Activated CD4-positive, alpha-beta T cell treated with anti-CD3 and anti-CD28 coated beads, Interleukin-2, Interleukin-4, amounts not matched to agents 100 ng/mL and 50 ng/mL, durations not matched to agents 16 hours and 8 hours (primary cell): Measurements from ENCODE around the gene UCP3.

Experiments used
- DNase-seq: peaks from one replicate; pipeline ENCODE4 v3.0.0-alpha.2; 2020; ENCODE audit warnings: low spot score

Gene UCP3

GRCh38 chr11:73977856-73978519 lies 30.9 kb downstream of the UCP3 start:
- DNase-seq: no peak

- DNase-seq: no peak
Observed at GRCh38 chr11:73976451-73977151, 32.3 kb downstream of the UCP3 start.

- no peak for DNase-seq
Observed at GRCh38 chr11:73975479-73975757, 33.5 kb downstream of the UCP3 start.

- no peak for DNase-seq
Observed at GRCh38 chr11:73974604-73975478, 34.0 kb downstream of the UCP3 start.

- DNase-seq: no peak
Observed at GRCh38 chr11:73972620-73973449, 36.0 kb downstream of the UCP3 start.

DNA sequence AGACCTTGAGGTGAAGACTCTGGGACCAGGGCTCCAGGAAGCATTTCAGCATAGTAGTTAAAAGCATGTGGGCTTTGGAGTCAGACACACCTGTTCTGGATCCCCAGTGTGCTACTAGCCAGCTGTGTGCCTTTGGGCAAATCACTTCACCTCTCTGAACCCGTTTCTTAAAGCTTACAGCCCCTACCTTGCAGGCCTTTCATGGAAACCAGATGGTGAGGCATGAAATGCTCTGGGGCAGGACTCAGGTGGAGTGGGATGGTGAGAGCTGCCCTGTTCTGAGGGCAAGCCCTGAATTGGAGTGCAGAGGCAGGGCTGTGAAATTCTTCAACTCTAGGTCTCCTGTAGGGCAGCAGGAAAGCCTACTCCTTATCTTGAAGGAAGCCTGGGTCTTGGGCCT lies 36.7 kb downstream of the UCP3 start:
- no peak for DNase-seq

DNA sequence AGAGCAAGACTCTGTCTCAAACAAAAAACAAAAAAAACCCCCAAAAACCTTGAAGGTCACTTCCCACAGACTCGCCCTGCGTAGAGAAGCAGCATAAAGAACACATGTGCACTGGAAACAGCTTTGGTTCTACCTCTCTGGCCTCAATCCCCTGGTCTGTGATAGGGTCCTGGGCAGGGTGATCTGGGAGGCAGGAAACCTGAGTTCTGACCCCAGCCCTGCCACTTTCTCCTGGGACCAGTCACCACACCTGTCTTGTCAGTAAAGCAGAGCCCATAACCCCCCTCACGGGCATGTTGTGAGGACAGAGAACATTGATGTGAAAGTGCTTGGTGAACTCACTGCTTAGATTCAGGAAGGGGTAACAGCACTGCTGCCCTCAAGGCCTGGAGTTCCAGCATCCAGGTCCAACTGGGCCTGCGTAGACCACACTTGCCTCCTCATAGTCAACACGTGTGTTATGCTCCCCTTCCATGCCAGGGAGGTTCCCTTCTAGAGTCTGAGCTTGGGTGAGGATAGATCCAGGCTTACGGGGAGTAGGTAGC lies 37.6 kb downstream of the UCP3 start:
- no peak for DNase-seq

DNA sequence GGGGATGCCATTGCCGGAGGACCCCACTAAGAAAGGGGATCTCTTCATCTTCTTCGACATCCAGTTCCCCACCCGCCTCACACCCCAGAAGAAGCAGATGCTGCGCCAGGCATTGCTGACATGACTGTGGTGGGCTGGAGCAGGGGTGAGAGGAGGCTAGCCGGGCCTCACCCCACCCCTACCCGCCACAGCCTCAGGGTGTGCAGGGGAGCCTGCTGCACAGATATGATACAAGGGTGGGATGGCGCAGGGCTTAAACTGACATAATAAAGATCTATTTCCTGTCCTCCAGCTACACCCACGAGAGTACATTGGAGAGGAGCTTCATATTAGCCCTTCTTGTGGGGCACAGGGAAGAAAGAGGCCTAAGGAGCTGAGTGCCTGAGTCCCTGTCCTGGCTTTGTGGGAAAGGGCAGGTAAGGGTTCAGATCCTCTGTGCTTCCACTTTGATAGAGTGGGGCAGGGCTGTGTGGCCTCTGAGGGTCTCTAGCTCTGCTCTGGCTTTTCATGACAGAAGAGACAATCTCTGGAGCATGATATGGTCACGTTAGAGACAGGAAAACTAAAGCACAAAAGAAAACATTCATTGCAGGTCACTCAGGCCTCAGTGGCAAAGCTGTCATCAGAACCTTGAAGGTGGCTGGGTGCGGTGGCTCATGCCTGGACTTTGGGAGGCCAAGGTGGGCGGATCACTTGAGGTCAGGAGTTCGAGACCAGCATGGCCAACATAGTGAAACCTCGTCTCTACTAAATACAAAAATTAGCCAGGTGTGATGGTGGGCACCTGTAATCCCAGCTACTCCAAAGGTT lies 38.7 kb downstream of the UCP3 start:
- no peak for DNase-seq

GRCh38 chr11:73969091-73969490 lies 39.8 kb downstream of the UCP3 start:
- DNase-seq: no peak

GRCh38 chr11:73968356-73968966 lies 40.4 kb downstream of the UCP3 start:
- DNase-seq: no peak

DNA sequence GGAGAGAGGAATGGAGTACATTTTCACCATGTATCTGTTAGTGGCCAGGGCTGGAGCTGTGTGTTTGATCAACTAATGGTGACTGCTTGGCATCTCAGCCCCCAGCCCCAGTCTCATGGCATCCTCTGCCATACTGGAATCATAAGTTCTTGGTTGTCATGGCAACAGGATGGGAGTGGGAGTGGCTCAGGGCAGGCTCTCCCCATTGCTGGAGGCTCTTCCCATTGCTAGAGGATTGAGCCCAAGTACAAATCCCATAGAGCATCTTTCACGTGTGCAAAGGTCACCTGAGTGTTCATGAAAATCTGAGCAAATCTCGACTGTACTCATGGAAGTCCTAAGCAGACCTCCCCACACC lies 43.1 kb downstream of the UCP3 start:
- DNase-seq: no peak

- DNase-seq: no peak
Observed at GRCh38 chr11:73965076-73965763, 43.7 kb downstream of the UCP3 start.

GRCh38 chr11:73963861-73964260 lies 45.0 kb downstream of the UCP3 start:
- DNase-seq: no peak

- no peak for DNase-seq
Observed at GRCh38 chr11:73962101-73962705, 46.7 kb downstream of the UCP3 start.

DNA sequence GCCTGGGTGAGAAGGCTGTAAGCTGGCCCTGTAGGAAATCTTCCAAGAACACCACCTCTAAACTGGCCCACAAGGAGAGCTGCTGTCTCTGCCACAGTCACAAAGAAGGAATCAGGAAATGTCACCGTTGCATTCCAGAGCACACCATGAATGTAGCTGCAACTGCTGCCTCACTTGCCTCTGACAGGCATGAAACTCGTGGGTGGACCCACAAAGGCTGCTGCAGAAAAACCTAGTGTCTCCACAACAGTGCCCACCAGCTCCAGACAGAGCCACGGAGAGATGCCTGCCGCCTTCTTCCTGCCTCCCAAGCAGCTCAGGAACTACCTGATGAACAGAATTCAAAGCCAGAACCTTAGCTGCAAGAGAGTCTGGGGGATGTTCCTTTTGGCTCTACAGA lies 47.6 kb downstream of the UCP3 start:
- DNase-seq: no peak

DNA sequence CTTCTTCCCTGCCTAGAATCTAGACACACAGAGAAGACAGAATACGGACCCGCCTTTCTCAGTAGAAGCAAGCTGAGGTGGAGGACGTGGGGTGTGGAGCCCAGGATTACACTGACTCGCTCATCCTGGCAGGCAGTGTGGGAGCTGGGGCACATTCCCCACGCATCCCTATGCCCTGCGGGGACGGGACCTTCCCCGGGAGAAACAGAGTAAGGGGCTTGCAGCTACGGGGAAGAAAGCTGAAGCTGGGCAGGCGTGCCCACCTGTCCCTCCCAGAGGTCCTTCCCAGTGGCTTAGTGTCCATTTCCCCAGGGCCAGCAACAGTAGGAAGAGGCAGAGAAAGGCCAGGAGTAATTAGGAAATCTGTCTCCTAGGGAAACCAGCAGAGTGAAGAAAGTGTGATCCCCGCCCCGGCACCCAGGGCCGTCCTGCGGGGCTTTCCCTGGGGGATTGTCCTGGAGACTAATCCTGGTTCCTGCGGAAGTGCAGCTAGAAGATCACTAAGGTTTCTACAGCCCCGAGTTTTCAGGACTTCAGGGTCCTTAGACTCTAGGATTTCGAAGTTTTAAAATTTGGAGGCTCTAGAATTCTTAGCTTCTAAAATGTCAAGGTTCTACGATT lies 50.3 kb downstream of the UCP3 start:
- DNase-seq: no peak

GRCh38 chr11:73957654-73958361 lies 51.1 kb downstream of the UCP3 start:
- DNase-seq: no peak

DNA sequence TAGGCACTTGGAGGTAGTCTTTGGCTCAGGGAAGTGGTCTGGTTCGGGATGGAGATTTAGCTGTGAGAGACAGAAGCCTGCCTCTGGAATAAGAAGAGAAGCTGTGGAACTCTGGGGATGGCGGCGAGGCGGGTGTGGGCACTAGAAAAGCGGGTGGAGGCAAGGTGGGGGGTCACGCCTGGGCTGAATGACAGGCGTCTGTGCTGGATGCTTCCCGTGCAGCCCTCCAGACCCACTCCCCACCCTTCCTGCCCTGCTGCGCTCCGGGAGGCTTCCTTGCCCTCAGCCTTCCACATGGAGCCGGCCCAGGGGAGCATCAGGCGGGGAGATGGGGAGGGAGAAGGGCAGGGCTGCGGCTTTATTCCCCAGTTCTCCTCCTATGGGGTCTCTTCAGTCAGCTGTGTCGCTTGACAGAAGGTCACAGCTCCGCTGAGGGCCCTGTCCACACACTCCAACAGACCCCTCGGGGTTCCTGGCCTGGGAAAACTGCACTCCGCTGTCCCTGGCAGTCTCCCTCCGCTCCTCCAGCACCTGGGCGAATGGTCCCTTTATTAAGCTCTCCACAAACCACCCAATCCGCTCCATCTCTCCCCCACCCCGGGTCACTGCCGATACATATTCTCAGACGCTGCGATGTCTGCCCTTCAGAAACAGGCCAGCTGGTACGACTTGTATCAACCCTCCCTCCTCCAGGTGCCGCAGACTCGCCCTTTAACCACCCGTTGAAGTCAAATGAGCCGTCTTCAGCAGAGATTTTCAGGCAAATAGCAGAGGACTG lies 51.8 kb downstream of the UCP3 start:
- no peak for DNase-seq
